ENCODE data around the gene TUSC2.

TUSC2 gene

GRCh38 chr3:50336452-50337174, 8.6 kb upstream of the TUSC2 start:
- no peak for DNase-seq
- ATAC-seq: peak; percentile 12

GRCh38 chr3:50334339-50335075, 6.5 kb upstream of the TUSC2 start:
- DNase-seq (no peak), ATAC-seq (no peak)

GRCh38 chr3:50333744-50334328, 5.8 kb upstream of the TUSC2 start:
- no peak for ATAC-seq
- DNase-seq: no peak

DNA sequence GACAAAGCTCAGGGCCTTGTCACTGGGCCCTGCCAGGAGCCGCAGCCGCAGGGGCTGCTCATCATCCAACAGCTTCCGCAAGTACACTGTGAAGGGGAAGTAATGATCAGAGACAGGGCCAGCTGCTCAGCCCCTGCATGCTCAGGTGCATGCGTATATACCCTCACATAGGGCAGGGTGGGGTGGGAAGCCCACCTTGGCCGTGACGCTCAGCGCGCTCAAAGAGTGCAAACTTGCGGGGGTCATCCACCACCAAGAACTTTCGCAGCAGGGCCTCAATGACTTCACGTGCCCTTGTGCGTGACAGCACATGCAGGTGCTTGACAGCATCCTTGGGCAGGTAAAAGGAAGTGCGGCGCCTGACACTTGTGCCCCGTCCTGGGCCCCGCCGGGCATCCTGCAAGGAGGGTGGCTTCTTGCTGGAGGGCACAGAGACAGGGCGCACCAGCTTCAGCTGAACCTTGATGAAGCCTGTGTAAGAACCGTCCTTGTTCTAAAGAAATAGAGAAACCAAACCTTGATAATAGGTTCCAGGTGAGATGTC, 3.4 kb upstream of the TUSC2 start:
- no peak for ATAC-seq
- no peak for DNase-seq

GRCh38 chr3:50330330-50330729, 2.3 kb upstream of the TUSC2 start:
- ATAC-seq: no peak
- no peak for DNase-seq

GRCh38 chr3:50327129-50327528, 894 bp downstream of the TUSC2 start:
- no peak for DNase-seq
- no peak for ATAC-seq

- ATAC-seq (no peak), DNase-seq (no peak)
Measured at GRCh38 chr3:50326182-50326541, 1.9 kb downstream of the TUSC2 start.

- ATAC-seq: no peak
- no peak for DNase-seq
Measured at GRCh38 chr3:50325497-50326181, 2.4 kb downstream of the TUSC2 start.

- ATAC-seq (no peak), DNase-seq (no peak)
Measured at GRCh38 chr3:50325113-50325480, 2.9 kb downstream of the TUSC2 start.

DNA sequence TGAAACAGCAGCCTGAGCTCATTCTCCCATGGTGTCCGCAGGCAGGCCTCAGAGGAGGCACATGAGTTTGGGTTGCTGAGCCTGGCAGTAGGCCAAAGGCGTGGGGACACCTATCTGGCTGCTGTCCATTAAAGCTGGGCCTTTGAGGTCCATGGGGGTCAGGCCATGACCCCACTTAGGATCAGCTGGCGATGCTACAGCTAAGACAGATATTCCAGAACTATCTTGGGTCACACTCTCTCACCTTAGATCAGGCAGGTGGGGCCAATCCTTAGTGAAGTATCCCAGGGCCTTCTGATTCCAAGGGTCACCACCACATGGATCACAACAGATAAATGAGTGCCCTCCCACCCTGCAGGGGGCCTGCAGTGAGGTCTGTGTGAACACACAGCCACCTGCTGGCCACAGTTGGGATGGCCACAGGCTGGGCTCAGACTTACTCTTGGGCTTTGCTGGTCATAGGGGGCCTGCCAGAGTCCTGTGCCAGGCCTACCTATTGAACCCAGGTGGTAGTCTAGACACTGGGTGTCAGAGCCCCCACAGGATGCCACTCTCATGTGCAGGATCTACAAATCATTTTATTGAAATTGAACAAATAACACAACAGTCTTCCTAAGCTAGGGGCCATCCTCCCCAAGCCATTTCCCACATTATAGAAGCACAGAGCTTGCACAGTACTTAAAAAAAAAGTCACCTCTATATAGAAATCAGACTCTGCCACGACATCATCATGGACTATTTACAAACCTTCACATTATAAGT, 3.5 kb downstream of the TUSC2 start:
- ATAC-seq (peak; percentile 39), DNase-seq (peak; percentile 80)

DNA sequence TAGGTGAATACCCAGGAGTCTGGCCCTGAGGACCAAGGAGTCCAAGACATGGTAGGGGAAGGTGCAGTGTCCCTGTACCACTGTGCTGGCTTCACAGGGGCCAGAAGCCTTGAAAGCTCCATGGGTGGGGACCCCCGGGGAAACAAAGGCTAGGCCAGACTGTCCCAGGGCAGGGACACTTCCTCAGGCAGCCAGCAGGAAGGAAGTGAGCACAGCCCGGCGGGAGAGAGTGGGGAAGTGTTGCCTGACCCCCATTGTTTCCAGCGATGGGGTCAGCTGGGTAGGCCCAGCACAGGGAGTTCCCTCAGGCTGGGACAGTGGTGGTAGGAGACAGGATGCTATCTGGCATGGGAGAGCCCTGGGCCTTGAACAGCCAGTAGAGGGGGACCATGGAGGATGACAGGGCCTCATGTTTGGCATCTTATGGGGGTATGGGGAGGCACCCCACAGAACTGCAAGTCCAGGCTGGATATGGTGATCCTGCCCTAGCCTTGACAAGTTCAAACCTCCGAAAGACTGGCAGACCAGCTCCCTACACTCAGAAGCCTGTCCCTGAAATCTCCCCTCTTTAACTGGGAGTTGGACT, 4.3 kb downstream of the TUSC2 start:
- DNase-seq: no peak
- ATAC-seq: no peak

DNA sequence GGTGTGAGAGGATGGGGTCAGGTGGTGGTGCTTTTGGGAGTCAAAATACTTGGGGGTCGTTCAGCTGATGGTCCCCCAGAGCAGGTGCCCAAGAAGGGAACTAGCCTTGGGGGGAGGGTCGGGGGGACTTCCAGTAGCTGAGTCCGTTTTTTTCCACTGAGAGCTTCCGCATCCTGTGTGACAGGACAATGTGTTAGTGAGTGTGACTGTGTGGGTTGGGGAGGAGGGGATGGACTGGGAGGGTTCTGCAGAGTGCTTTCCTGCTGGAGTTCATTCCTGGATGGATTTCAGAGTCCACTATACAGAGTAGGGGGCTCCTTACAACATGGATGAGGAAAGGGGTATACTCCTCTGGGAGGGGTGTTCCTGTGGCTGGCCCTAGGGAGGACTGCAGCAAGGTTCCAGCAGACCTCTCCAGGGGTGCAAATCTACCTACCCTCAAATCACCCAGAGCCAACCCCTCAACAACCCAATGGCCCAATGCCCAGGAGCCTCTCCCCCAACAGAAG, 4.9 kb downstream of the TUSC2 start:
- no peak for DNase-seq
- ATAC-seq: no peak

DNA sequence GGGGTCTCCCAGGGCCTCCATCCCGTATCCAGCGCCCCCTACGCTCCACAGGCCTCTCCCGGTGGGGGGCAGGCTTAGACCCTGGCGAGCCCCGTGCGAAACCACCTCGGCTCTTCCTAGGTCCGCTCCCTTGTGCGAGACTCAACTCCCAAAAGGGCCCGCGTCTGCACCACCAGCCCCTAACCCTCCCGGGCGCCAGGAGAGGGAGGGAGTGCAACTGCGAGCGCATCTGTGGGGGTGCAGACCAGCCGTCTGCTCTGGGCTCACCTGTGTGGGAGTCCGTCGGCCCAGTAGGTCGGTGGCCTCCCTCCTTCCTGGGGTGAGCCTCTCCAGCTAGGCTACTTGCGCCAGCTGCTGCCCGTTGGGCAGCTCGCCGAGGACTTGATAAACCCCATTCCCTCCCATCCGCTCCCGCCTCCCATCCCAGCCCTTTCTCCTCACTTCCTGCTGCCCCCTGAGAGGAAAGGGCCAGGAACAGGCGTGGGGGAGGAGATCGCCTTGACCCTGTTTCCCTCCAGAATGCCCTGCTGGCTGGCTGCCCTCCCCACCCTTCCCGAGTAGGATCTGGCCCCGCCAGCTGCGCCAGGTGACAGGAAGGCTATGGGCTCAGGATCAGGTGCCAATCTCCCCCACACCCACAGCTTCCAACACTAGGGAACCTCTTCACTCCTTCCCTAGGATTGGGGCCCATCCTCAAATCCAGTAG, 5.5 kb downstream of the TUSC2 start, which contains the start of gene HYAL2:
Gene HYAL2, minus strand, starts transcription at position 360 of the 706 bp plus-strand sequence. CDS start 2,256 bp downstream, outside the sequence.
- DNase-seq (no peak), ATAC-seq (no peak)

- DNase-seq (no peak), ATAC-seq (no peak)
Measured at GRCh38 chr3:50322115-50322385, 6.0 kb downstream of the TUSC2 start.

GRCh38 chr3:50321336-50322114, 6.5 kb downstream of the TUSC2 start:
- DNase-seq: peak; percentile 86

DNA sequence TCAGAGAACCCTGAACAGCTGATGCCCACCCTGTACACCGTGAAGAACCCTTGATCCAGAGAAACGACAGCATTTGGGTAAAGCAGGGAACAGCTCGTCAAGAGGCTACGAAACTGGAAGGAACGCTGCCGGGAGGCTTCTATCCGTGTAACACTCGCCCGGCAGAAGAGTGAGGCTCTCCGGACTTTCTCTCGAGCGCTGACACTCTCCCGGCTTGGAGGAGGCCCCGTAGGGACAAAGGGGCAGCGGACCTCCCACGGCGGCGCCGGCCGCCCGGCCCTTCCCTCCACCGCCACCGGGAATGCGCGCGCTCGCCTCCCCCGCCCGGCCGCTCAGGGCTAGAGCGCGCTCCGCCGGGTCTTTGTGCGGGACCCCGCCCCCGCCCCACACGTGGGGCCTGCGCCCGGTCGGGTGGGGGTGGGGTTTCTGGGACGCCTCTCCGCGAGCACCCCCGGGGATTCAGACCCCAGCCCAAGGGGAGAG, 7.1 kb downstream of the TUSC2 start:
- ATAC-seq (peak; percentile 55), DNase-seq (peak; percentile 74)

More at GRCh38 chr3:50321336-50322114, 6.5 kb downstream of the TUSC2 start:
- peak; percentile 81 for ATAC-seq

DNA sequence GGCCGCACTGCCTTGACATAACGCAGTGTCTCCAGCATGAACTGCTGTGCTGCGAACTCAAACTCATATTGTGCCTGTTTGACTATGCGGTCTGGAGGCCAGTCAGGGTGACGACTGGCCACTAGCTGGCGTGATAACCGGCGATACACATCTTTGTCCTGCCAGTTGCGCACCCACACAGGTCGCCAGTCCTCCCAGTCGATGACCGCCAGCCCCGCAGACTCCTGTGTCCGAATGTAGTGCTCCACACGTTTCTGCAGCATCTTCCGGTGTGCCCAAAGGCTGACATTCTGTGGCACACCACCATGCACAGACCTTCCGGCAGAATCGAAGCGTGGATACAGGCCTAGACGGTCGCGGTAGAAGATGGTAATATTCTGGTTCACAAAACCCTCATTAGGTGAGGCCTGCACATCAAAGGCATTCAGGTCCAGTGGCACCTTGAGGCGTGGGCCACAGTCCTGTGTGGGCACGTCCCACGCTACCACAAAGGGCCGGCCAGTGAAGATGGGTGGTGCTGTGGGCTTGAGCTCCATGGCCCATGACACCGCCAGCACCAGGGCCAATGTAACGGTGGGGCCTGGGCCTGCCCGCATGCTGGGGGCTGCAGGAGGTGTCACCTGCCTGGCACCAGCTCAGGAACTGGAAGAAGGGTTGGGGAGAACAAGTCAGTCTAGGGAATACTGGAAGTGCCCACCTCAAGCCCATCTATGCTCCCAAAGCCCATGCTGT, 8.0 kb downstream of the TUSC2 start:
- ATAC-seq (no peak), DNase-seq (no peak)

- ATAC-seq: no peak
- no peak for DNase-seq
Measured at GRCh38 chr3:50319181-50319893, 8.7 kb downstream of the TUSC2 start.
